Hippocampal formation (tissue), 2 donors: ENCODE results near the gene BNC2.

Source experiments
- DNase-seq, 2 donors: peaks; one replicate each; lab custom pipeline; 2025; lab: John Stamatoyannopoulos, UW

BNC2 gene

DNA sequence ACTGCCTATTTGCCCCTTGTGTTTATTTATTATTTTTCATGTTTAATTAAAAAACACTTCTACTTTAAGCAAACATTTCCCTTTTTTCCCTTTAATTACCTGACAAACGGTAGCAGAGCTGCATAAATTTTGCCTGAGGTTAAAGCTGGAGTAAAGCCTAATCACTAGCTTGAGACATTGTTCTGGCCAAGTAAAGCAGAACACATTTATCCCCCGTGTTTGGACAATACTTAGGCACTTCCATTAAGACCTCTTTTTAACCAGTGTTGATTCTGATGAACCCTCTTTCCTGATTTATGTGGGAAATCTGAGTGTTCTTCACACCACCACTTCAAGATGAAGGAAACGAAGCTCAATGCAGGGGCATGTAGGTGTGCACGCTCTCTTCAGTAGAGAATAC is 54.5 kb downstream of the BNC2 start:
- DNase-seq, result no peak

DNA sequence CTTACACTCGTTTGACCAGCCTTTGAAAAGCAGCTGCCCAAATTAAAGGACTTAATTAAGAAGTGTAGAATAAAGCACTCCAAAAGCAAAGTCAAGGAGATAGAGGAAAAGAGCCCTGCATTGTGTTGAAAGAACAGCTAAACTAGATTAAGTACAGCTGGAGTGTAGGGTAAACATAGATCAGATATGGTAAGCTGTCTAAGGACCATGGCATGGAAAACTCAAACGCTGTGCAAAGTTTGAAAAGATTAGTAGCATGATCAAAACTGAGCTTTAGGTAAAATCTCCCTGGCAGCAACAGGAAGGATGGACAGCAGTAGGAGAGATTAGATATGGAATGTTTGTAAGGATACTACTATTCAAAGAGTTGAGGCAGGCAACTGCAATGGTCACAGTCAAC is 55.4 kb downstream of the BNC2 start:
- no peak for DNase-seq

GRCh38 chr9:16813838-16814237 is 56.6 kb downstream of the BNC2 start:
- DNase-seq, result no peak

DNA sequence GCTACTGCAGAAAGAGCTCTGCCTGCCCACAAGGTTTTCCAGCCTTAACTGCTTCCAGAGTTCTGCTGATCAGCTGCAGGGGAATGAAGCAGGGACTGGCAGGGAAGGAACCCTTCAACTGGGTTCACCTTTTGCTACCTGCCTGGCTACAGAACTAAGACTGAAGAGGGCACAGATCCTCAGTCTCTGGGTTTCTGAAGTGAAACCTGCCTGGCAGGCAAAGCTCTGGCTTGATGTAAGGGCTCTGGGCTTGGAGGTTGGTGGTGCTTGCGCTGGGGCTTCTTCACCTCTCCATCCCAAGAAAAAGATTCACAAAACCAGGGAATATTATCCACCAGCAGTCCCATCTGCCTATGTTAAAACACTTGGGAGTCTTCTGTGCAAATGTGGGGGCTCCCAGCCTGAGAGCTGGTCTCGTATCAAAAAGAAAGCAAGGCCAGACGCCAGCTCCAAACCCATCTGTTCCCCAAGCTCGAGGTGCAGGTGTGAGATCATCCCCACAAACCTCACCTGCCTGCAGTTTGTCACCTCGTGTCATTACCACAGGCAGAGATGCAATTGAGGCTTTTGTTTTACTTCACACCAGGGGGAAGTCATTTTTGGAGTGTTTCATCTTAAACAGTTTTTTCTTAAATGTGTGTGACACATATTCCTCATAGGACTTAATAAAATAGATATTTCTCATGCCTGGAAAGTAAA is 58.3 kb downstream of the BNC2 start:
- DNase-seq, result no peak

DNA sequence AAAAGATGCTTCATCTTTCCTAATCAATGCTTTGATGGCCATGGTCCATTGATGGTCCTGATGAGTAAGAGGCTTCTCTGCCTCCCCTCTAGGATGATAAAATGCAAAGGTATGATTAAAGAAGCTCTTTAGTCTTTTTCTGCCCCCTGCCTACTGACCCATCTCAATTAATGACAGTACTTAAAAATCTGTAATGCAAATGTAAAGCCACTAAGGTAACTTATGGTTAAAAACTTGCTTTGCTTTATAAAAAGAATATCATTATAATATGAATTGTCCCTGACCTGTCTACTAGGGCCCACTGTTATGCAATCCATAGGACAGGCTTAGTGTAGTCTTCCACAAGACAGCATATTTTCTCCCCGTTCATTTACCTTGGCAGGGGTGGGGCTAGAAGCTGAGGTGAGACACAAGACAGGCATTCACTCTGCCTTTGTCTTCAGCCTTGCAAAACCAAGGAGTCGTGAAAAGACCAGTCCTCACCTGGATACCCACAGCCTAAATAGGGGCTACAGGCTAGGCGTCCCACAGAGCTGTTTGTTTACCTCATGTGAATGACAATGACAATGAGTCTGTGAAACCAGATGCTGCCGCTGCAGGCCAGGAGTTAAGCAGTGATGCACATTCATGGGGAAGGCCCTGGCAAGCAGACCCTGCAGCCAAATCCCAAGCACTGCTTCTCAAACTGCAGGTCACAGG is 60.4 kb downstream of the BNC2 start:
- no peak for DNase-seq

- no peak for DNase-seq
Observed at GRCh38 chr9:16806674-16807073, 63.8 kb downstream of the BNC2 start.

GRCh38 chr9:16803648-16804047 is 66.8 kb downstream of the BNC2 start:
- no peak for DNase-seq

DNA sequence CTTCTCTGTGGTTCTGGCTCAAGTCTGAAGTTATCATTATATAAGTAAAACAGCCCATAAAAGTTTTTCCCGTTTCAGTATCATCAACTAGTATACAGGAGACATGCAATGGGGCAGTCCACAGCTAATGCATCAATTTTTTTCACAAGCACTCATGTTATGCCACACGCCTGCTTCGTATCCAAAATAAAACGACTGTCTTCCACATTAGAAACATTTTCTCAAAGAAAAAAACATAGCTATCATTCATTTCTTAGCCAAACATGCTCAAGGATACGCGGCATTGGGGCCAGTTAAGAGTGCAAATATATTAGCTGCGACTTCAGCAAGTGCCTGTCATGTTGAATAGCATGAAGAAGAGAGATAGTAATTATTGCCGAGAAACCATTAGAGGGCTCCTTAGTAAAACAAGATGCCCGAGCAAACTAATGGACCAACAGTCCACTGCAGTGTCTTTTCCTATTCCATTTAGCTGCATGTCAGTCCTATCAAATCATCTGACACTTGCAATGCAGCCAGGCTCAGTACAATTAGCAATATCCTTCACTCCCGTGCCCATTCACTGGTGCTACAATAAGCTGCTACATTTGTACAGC is 68.5 kb downstream of the BNC2 start:
- no peak for DNase-seq

DNA sequence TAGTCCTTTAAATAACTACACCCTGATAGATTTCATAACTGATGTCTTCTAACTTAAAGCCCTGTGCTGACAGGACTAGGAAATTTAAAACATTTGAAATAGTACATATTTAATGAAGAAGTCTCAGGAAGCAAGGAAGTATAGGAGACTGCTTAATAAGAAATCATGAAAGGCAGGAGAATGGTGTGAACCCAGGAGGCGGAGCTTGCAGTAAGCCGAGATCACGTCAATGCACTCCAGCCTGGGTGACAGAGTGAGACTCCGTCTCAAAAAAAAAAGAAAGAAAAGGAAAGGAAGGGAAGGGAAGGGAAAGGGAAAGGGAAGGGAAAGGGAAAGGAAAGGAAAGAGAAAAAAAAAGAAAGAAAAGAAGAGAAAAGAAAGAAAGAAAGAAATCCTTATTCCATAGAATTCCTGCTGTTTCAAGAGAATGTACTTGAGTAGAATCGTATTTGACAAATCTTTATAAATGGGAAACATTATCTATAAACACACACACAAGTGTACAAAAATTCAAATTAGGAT is 74.1 kb downstream of the BNC2 start:
- no peak for DNase-seq

- DNase-seq, result no peak
Observed at GRCh38 chr9:16794871-16795639, 75.4 kb downstream of the BNC2 start.

DNA sequence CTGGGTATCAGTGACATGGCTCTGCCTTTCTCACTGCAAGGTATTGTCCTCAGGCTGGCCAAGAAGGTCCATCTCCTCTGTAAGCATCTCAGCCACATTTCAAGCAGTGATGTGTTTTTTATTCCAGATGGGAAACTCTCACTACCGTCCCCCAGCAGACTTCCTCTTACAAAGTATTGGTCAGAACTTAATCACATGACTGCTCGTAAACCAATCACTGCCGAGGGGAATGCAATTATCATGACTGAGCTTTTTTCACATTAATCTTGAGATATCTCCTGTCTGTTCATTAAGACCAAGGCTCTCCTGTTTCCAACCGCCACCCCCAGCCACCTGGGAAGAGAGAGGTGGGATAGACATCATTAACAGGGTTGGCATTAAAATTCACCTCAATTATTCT is 76.4 kb downstream of the BNC2 start:
- no peak for DNase-seq

- no peak for DNase-seq
Observed at GRCh38 chr9:16787724-16788123, 82.7 kb downstream of the BNC2 start.

- DNase-seq, result no peak
Observed at GRCh38 chr9:16784002-16784401, 86.5 kb downstream of the BNC2 start.

- no peak for DNase-seq
Observed at GRCh38 chr9:16782490-16782889, 88.0 kb downstream of the BNC2 start.

DNA sequence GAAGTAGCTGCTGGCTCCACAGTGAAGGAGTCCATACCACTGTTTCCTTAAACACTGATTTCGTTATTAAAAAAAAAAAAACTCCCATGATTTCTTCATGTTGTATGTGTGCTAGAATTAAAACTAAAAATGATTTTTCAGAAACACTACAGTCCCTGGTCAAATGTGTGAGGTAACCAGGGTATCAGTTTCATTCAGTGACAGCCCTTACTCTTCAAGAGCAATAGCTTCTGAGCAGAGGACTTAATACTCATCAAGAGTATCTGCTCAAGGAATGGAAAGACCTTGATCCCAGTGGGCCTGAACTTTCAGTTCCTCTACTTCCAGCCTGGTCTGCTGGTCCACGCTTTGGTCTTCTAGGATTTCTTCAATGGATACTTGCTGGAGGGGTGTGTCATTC is 95.1 kb downstream of the BNC2 start:
- no peak for DNase-seq

GRCh38 chr9:16773617-16774016 is 96.9 kb downstream of the BNC2 start:
- DNase-seq, result no peak

DNA sequence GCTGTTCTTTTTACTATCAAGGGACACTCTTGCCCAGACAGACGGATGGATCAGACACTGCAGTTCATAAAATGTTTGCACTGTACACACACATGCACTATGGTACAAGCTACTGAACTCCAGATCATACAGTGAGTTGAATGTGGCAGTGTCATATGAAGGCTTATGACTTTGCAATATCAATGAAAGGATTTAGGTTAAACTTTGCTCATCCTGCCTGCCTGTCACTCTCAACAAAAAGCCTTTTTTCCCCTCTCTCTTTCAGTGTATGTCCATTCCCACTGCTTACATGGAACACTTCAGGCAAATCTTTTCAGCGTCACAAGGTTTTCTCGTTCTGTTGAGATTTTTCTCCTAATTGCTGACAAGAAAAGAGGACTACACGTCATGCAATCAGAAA is 97.4 kb downstream of the BNC2 start:
- no peak for DNase-seq

- no peak for DNase-seq
Observed at GRCh38 chr9:16771356-16771755, 99.1 kb downstream of the BNC2 start.

GRCh38 chr9:16769291-16769690 is 101.2 kb downstream of the BNC2 start:
- no peak for DNase-seq

DNA sequence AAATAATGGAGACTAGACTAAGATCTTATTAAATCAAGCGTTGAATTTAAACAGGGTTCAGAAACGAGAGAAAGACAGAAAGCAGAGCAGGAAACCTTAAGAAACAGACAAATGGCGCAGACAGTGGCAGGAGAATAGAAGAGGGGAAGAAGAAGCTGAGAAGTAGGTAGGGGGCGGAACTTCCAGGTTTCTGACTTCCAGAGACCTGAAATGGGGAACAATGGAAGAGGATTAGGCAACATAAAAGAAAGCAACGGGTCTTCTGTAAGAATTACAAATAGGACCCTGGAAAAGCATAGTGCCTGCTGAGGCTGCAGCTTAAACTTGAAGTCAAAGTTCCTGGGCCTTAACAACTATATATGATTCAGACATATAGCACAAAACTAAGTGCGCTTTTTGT is 101.7 kb downstream of the BNC2 start:
- no peak for DNase-seq

DNA sequence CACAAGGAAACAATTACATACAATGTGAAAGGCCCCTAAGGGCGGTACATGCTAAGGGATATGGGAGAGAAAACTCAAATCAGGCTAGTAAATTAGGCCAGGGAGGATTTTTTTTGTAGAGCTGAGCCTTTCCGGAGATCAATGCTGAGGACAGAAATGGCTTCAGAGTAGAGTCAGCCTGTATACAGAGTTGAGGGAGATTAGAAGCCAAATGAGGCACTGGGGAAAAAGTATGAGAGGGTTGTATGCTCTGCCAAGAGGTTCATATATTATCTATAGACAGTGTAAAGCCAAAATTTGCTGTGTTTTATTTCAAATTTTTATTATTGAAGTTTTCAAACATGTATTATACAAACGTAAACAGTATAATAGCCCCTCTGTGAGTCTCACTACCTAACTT is 103.1 kb downstream of the BNC2 start:
- DNase-seq, result no peak

- DNase-seq, result no peak
Observed at GRCh38 chr9:16763946-16764345, 106.5 kb downstream of the BNC2 start.
